Fibroblast of peridontal ligament (primary cell): Measurements from ENCODE around the gene MTFR1L.
A peak's percentile ranks its signal among the peaks of the same experiment; 100 is the strongest.
"Not testable (repeated sequence)": the region's sequence is repeated elsewhere in the genome, so short reads cannot be mapped to it uniquely, and the experiment has no call there.

Experiments
- DNase-seq: peaks from one replicate; pipeline ENCODE4 v3.0.0-alpha.2; 2010; ENCODE audit errors: extremely low read depth

MTFR1L gene

GRCh38 chr1:25825605-25826004, 5.9 kb downstream of the MTFR1L start:
- no peak for DNase-seq

- no peak for DNase-seq
Measured at GRCh38 chr1:25826571-25826970, 6.8 kb downstream of the MTFR1L start.

- DNase-seq = no peak
Measured at GRCh38 chr1:25828491-25828890, 8.7 kb downstream of the MTFR1L start.

- DNase-seq = no peak
Measured at GRCh38 chr1:25829046-25829445, 9.3 kb downstream of the MTFR1L start.

GRCh38 chr1:25831569-25832196, 11.9 kb downstream of the MTFR1L start:
- DNase-seq = no peak

GRCh38 chr1:25832336-25833037, 12.7 kb downstream of the MTFR1L start:
- no peak for DNase-seq

- DNase-seq = no peak
Measured at GRCh38 chr1:25833158-25833557, 13.4 kb downstream of the MTFR1L start.

- peak; percentile 27 for DNase-seq
Measured at GRCh38 chr1:25834894-25835293, 15.1 kb downstream of the MTFR1L start.

GRCh38 chr1:25836695-25837094, 16.9 kb downstream of the MTFR1L start:
- DNase-seq = no peak

- peak; percentile 20 for DNase-seq
Measured at GRCh38 chr1:25837262-25837875, 17.6 kb downstream of the MTFR1L start.

GRCh38 chr1:25839808-25840207, 20.1 kb downstream of the MTFR1L start:
- not testable (repeated sequence) for DNase-seq

- no peak for DNase-seq
Measured at GRCh38 chr1:25843483-25843882, 23.7 kb downstream of the MTFR1L start.

GRCh38 chr1:25844536-25845337, 25.0 kb downstream of the MTFR1L start:
- DNase-seq = no peak

GRCh38 chr1:25845664-25846063, 25.9 kb downstream of the MTFR1L start:
- DNase-seq = no peak

GRCh38 chr1:25847929-25848328, 28.2 kb downstream of the MTFR1L start:
- DNase-seq = no peak

- DNase-seq = no peak
Measured at GRCh38 chr1:25848531-25848930, 28.8 kb downstream of the MTFR1L start.

- no peak for DNase-seq
Measured at GRCh38 chr1:25854554-25854953, 34.8 kb downstream of the MTFR1L start.

GRCh38 chr1:25856856-25857255, 37.1 kb downstream of the MTFR1L start:
- DNase-seq = no peak

- no peak for DNase-seq
Measured at GRCh38 chr1:25858494-25858893, 38.7 kb downstream of the MTFR1L start.

- DNase-seq = peak; percentile 81
Measured at GRCh38 chr1:25858906-25859789, 39.4 kb downstream of the MTFR1L start, which contains the start of gene AUNIP. Gene AUNIP, minus strand, starts transcription at chr1:25859457. Its CDS starts 100 bp downstream, at chr1:25859357.
